ENCODE data around the gene UPP2.

The UPP2 gene

DNA sequence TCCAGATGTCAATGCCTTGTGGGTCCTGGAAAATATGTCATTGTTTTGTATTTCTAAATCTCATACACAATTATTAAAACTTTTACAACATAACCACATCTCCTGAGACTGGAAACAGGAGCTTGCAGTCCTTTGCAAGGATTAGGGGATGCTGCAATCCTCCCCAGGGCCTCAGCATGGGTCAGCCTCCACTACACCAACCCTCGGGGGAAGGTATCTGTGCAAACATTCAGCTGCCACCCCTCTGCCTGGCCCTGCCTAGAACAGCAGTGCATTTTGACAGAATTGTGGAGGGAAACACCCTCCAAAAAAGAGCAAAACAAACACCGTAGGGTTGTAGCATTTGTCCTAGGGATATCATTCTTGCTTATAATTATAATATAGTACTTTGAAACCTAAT lies 4.2 kb upstream of the UPP2 start:
- no peaks in the 10 kb centered on the region for H3K36me3 ChIP-seq (ENCODE audit: control insufficient read depth, low read length)
- H3K27me3 ChIP-seq (ENCODE audit: control insufficient read depth, low read length) = no peaks in the 10 kb centered on the region
- no peaks in the 10 kb centered on the region for H3K79me2 ChIP-seq (ENCODE audit: control insufficient read depth, low read length)
- no peaks in the 10 kb centered on the region for H4K20me1 ChIP-seq (ENCODE audit: control insufficient read depth, insufficient read depth, low read depth, low read length)
- no peak overlapping the region for H3K4me2 ChIP-seq (ENCODE audit: low read length)
- no peaks in the 10 kb centered on the region for H3K9me3 ChIP-seq (ENCODE audit: control insufficient read depth, insufficient read depth, low read length)
- H3K4me3 ChIP-seq (ENCODE audit: low read length) = no peak overlapping the region
- no peak overlapping the region for H3K27ac ChIP-seq (ENCODE audit: low read depth, low read length)
- TF ChIP-seq, protein P1, sequence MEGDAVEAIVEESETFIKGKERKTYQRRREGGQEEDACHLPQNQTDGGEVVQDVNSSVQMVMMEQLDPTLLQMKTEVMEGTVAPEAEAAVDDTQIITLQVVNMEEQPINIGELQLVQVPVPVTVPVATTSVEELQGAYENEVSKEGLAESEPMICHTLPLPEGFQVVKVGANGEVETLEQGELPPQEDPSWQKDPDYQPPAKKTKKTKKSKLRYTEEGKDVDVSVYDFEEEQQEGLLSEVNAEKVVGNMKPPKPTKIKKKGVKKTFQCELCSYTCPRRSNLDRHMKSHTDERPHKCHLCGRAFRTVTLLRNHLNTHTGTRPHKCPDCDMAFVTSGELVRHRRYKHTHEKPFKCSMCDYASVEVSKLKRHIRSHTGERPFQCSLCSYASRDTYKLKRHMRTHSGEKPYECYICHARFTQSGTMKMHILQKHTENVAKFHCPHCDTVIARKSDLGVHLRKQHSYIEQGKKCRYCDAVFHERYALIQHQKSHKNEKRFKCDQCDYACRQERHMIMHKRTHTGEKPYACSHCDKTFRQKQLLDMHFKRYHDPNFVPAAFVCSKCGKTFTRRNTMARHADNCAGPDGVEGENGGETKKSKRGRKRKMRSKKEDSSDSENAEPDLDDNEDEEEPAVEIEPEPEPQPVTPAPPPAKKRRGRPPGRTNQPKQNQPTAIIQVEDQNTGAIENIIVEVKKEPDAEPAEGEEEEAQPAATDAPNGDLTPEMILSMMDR (IDR thresholded peaks at IDR 0.05; ENCODE audit: low read depth, low read length, poor library complexity, severe bottlenecking) = no peak
- TF ChIP-seq EZH2phosphoT487 (IDR thresholded peaks at IDR 0.05; ENCODE audit: borderline replicate concordance, low read length) = no peak
- H3K9me2 ChIP-seq (replicated peaks; ENCODE audit: control insufficient read depth, low read length) = no peaks in the 10 kb centered on the region
- H3K4me1 ChIP-seq (ENCODE audit: control insufficient read depth, low read length) = no peaks in the 10 kb centered on the region
- H3F3A ChIP-seq (ENCODE audit: control insufficient read depth, insufficient read depth) = no peaks in the 10 kb centered on the region

DNA sequence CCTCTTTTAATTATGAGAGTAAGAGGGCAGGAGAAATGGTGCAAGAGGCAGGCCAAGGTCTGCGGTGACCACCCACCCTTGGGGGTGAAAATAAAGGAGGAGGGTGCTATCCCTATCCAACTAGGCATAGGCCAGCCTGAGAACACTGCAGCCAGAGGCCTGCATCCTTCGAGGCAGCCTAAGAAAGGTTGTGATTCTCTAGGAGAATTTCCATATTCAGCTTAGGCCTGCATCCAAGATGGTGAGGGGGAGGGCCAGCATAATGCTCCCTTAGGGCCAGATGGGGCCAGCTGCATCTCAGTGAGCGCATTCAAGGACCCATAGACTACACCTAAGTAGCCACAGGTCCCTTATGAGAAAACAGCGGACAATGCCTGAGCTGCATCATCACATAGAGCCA lies 3.5 kb upstream of the UPP2 start:
- H3K4me2 ChIP-seq (ENCODE audit: low read length) = no peak overlapping the region
- TF ChIP-seq EZH2phosphoT487 (IDR thresholded peaks at IDR 0.05; ENCODE audit: borderline replicate concordance, low read length) = no peak
- TF ChIP-seq, protein P1 (IDR thresholded peaks at IDR 0.05; ENCODE audit: low read depth, low read length, poor library complexity, severe bottlenecking) = no peak
- H3K79me2 ChIP-seq (ENCODE audit: control insufficient read depth, low read length) = no peaks in the 10 kb centered on the region
- no peaks in the 10 kb centered on the region for H3K36me3 ChIP-seq (ENCODE audit: control insufficient read depth, low read length)
- no peaks in the 10 kb centered on the region for H3K27me3 ChIP-seq (ENCODE audit: control insufficient read depth, low read length)
- no peaks in the 10 kb centered on the region for H3K4me1 ChIP-seq (ENCODE audit: control insufficient read depth, low read length)
- H4K20me1 ChIP-seq (ENCODE audit: control insufficient read depth, insufficient read depth, low read depth, low read length) = no peaks in the 10 kb centered on the region
- H3K27ac ChIP-seq (ENCODE audit: low read depth, low read length) = no peak overlapping the region
- no peaks in the 10 kb centered on the region for H3K9me2 ChIP-seq (replicated peaks; ENCODE audit: control insufficient read depth, low read length)
- no peaks in the 10 kb centered on the region for H3K9me3 ChIP-seq (ENCODE audit: control insufficient read depth, insufficient read depth, low read length)
- no peaks in the 10 kb centered on the region for H3F3A ChIP-seq (ENCODE audit: control insufficient read depth, insufficient read depth)
- no peak overlapping the region for H3K4me3 ChIP-seq (ENCODE audit: low read length)

DNA sequence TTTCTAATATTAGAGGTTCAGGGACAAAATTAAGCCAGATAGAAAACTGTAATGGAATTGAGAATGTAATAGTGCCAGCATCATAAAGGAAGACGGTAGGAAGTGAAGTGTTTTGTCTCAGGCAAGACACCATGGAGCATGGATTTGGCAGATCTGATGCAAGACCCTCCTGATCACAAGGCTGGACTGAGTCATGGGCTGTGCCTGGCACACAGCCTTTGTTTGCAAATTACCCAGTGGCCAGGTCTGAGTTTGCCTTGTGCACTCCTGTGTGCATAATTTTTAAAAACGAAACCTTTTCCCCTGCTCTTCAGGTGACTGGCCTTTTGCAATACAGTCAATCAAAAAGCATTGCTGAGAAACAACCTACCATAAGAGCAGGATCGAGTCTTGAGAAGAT lies 2.0 kb upstream of the UPP2 start:
- Histone ChIP-seq H3K4me3 (ENCODE audit: low read length) (no peak overlapping the region), H3K9me2 (replicated peaks; ENCODE audit: control insufficient read depth, low read length) (no peaks in the 10 kb centered on the region), H3F3A (ENCODE audit: control insufficient read depth, insufficient read depth) (no peaks in the 10 kb centered on the region), H3K27me3 (ENCODE audit: control insufficient read depth, low read length) (no peaks in the 10 kb centered on the region), H3K36me3 (ENCODE audit: control insufficient read depth, low read length) (no peaks in the 10 kb centered on the region), H3K27ac (ENCODE audit: low read depth, low read length) (no peak overlapping the region), H3K9me3 (ENCODE audit: control insufficient read depth, insufficient read depth, low read length) (no peaks in the 10 kb centered on the region), H4K20me1 (ENCODE audit: control insufficient read depth, insufficient read depth, low read depth, low read length) (no peaks in the 10 kb centered on the region), H3K79me2 (ENCODE audit: control insufficient read depth, low read length) (no peaks in the 10 kb centered on the region), H3K4me1 (ENCODE audit: control insufficient read depth, low read length) (no peaks in the 10 kb centered on the region), H3K4me2 (ENCODE audit: low read length) (no peak overlapping the region)
- TF ChIP-seq, protein P1 (IDR thresholded peaks at IDR 0.05; ENCODE audit: low read depth, low read length, poor library complexity, severe bottlenecking) = no peak
- no peak for TF ChIP-seq EZH2phosphoT487 (IDR thresholded peaks at IDR 0.05; ENCODE audit: borderline replicate concordance, low read length)

DNA sequence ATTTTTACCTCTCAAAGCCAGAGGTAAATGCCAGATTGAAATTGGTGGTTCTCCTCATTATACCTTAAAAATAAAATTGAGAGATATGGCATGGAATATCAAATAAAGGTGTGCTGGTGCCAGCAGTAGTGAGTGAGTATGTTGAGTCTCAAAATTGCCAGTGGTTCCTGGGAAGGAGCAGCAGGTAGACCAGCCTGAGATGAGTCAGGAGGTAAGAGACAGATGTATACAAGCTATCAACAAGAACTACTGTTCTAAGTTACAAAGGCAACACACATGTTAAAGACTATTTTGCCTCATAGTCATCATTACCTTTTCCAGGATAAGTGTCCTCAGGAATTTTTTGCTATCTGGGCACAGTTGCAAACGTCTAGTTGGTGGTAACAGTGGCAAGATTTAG lies 1.3 kb upstream of the UPP2 start:
- H4K20me1 ChIP-seq (ENCODE audit: control insufficient read depth, insufficient read depth, low read depth, low read length) = no peaks in the 10 kb centered on the region
- no peaks in the 10 kb centered on the region for H3F3A ChIP-seq (ENCODE audit: control insufficient read depth, insufficient read depth)
- no peaks in the 10 kb centered on the region for H3K27me3 ChIP-seq (ENCODE audit: control insufficient read depth, low read length)
- TF ChIP-seq, protein P1 (IDR thresholded peaks at IDR 0.05; ENCODE audit: low read depth, low read length, poor library complexity, severe bottlenecking) = no peak
- TF ChIP-seq EZH2phosphoT487 (IDR thresholded peaks at IDR 0.05; ENCODE audit: borderline replicate concordance, low read length) = no peak
- H3K9me2 ChIP-seq (replicated peaks; ENCODE audit: control insufficient read depth, low read length) = no peaks in the 10 kb centered on the region
- H3K27ac ChIP-seq (ENCODE audit: low read depth, low read length) = no peak overlapping the region
- no peaks in the 10 kb centered on the region for H3K79me2 ChIP-seq (ENCODE audit: control insufficient read depth, low read length)
- no peaks in the 10 kb centered on the region for H3K36me3 ChIP-seq (ENCODE audit: control insufficient read depth, low read length)
- no peaks in the 10 kb centered on the region for H3K9me3 ChIP-seq (ENCODE audit: control insufficient read depth, insufficient read depth, low read length)
- no peaks in the 10 kb centered on the region for H3K4me1 ChIP-seq (ENCODE audit: control insufficient read depth, low read length)
- no peak overlapping the region for H3K4me2 ChIP-seq (ENCODE audit: low read length)
- H3K4me3 ChIP-seq (ENCODE audit: low read length) = no peak overlapping the region
